ENCODE measurements around the gene FRMD8.

The FRMD8 gene

DNA sequence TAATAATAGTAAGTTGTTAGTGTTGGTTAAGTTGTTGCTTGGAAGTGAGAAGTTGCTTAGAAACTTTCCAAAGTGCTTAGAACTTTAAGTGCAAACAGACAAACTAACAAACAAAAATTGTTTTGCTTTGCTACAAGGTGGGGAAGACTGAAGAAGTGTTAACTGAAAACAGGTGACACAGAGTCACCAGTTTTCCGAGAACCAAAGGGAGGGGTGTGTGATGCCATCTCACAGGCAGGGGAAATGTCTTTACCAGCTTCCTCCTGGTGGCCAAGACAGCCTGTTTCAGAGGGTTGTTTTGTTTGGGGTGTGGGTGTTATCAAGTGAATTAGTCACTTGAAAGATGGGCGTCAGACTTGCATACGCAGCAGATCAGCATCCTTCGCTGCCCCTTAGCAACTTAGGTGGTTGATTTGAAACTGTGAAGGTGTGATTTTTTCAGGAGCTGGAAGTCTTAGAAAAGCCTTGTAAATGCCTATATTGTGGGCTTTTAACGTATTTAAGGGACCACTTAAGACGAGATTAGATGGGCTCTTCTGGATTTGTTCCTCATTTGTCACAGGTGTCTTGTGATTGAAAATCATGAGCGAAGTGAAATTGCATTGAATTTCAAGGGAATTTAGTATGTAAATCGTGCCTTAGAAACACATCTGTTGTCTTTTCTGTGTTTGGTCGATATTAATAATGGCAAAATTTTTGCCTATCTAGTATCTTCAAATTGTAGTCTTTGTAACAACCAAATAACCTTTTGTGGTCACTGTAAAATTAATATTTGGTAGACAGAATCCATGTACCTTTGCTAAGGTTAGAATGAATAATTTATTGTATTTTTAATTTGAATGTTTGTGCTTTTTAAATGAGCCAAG lies 38.9 kb downstream of the FRMD8 start:
- DNase-seq: peak; percentile 72

DNA sequence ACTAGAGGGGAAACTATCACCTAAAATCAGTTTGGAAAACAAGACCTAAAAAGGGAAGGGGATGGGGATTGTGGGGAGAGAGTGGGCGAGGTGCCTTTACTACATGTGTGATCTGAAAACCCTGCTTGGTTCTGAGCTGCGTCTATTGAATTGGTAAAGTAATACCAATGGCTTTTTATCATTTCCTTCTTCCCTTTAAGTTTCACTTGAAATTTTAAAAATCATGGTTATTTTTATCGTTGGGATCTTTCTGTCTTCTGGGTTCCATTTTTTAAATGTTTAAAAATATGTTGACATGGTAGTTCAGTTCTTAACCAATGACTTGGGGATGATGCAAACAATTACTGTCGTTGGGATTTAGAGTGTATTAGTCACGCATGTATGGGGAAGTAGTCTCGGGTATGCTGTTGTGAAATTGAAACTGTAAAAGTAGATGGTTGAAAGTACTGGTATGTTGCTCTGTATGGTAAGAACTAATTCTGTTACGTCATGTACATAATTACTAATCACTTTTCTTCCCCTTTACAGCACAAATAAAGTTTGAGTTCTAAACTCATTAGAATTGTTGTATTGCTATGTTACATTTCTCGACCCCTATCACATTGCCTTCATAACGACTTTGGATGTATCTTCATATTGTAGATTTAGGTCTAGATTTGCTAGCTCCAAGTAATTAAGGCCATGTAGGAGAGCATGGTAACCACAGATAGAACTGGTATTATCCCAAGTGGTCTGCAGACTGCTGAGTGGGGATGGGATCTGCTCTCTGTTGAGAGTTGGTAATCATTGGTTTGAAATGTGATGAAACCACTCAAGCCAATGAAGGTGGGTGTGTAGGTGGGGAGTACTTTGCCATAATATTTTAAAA lies 39.8 kb downstream of the FRMD8 start:
- peak; percentile 89 for DNase-seq

- peak; percentile 66 for DNase-seq
Observed at GRCh38 chr11:65426839-65427690, 40.6 kb downstream of the FRMD8 start.

GRCh38 chr11:65427691-65428577 lies 41.5 kb downstream of the FRMD8 start:
- DNase-seq: peak; percentile 71

GRCh38 chr11:65428578-65429067 lies 42.2 kb downstream of the FRMD8 start:
- DNase-seq: peak; percentile 58

DNA sequence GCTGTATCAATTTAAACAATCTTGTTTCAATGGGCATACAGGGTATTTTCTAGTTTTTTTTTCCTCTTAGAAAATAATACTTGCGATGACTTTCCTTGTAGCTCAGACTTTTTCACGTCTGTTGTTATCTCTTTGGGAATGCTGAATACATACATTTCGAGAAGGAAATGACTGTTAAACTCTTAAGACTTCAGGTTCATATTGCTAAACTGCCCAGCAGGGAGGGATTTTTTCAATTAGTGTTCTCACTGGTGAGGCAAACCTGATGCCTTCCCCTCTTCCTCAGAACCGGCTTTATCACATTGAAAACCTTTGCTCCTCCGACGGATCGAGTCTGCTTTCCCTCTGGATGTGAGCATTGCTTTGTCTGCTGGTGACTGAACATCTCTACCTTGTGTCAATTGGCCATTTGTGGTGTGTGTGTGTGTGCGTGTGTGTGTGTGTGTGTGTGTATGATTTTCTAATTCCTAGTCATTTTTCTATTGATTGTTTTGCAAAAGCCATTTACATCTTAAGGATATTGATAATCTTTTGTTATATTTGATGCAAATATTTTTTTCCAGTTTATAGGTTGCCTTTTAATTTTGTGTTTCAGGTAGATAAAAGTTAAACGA lies 42.7 kb downstream of the FRMD8 start:
- peak; percentile 71 for DNase-seq

DNA sequence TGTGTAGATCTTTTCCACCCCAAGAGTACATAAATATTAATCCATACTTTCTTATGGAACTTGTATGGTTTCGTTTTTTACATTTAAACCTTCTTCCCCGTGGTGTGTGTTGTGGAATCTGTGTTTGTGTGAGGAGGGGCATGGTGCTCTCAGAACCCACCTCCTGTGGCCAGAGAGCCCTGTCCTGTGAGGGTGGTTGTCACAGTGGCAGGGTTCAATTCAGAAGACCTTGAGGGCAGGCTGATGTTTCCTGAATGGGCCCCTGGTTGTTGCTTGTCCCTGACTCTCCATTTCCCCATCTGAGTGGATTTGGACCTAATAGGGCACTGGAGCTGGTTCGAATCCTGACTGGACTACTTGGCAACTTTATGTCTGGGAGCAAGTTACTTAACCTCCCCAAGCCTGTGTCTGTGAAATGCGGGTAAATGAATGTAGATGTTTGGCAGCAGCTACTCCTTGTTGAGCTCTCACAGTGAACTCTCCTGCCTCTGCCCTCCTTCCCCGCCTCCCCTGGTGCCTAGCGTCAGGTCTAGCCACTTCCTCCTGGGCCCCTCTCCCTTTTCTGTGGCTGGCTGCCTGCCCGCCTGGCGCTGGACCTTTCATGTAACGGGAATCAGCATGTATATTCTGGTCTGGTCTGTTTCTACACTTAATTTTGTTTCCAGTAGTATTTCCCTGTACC lies 43.4 kb downstream of the FRMD8 start:
- DNase-seq: peak; percentile 71

DNA sequence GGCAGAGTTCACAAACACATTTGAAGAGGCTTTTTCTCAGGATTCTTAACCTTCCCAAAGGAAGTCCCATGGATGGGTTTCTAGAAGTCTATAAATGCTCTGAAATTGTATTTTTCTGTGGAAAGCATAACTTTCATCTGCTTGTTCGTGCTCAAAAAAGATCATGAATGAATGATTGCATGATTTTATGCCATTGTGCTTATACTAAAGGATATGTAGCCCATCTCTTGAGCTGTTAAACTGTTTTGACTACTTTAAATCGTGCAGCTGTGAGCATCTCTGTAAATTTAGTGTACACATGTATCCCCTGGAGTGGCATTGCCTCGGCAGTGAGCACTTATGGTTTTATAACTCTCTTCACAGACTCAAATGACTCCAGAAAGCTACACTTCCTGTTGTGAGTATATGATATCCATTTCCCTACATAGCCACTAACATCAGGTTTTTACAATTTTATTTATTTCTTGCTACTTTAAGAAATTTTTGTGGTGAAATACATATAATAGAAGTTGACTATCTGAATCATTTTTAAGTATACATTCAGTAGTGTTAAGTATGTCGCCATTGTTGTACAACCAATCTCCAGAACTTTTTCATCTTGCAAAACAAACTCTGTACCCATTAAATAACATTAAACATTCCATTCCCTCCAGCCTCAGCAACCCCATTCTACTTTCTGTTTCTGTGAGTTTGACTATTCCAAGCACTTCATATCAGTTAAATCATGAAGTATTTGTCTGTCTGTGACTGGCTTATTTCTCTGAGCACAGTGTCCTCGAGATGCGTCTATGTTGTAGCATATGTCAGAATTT lies 44.2 kb downstream of the FRMD8 start:
- peak; percentile 53 for DNase-seq

DNA sequence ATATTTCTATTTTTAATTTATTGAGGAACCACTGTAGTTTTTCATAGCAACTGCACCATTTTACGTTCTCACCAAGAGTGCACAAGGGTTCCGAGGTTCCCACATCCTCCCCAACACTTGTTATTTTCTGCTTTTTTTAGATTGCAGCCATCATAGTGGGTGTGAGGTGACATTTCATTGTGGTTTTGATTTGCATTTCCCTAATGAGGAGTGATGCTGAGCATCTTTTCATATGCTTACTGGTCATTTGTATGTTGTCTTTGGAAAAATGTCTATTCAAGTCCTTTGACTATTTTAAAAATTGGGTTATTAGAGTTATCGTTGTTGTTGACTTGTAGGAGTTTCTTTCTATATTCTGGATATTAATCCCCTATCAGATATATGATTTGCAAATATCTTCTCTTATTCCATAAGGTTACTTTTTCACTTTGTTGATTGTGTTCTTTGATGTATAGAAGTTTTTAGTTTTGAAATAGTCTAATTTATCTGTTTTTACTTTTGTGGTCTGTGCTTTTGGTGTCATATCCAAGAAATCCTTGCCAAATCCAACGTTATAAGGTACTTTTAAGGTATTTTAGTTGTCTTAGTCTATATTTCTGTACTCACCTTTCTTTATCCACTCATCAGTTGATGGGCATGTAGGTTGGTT lies 45.1 kb downstream of the FRMD8 start:
- no peak for DNase-seq

- no peak for DNase-seq
Observed at GRCh38 chr11:65432100-65432650, 45.7 kb downstream of the FRMD8 start.

DNA sequence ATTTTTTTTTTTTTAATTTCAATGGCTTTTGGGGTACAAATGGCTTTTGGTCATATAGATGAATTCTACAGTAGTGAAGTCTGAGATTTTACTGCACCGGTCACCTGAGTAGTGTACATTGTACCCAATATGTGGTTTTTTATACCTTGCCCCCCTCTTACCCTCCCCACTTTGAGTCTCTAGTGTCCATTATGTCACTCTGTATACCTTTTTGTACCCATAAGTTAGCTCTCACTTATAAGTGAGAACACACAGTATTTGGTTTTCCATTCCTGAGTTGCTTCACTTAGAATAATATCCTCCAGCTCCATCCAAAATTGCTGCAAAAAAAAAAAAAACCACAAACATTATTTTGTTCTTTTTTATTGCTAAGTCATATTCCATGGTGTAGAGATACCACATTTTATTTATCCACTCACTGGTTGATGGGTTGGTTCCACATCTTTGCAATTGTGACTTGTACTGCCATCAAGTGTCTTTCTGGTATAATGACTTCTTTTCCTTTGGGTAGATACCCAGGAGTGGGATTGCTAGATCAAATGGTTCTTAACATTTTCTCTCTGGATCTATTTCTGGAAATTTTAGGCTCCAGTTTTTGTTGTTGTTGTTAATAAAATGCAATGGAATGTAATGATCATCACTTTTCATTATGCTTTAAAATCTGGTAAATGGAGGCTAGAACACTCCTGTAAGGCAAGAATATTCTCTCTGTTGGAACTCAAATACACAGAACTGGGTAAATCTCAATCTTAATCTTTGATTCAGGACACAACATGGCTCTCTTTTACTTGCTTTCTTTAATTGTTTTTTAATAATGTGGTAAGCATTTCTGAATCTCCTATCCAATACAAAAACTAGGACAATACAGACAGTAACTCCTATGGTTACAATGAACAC lies 46.5 kb downstream of the FRMD8 start:
- peak; percentile 63 for DNase-seq

GRCh38 chr11:65433657-65434056 lies 47.2 kb downstream of the FRMD8 start:
- DNase-seq: no peak

GRCh38 chr11:65434057-65434666 lies 47.7 kb downstream of the FRMD8 start:
- no peak for DNase-seq

- no peak for DNase-seq
Observed at GRCh38 chr11:65434667-65435410, 48.4 kb downstream of the FRMD8 start.

DNA sequence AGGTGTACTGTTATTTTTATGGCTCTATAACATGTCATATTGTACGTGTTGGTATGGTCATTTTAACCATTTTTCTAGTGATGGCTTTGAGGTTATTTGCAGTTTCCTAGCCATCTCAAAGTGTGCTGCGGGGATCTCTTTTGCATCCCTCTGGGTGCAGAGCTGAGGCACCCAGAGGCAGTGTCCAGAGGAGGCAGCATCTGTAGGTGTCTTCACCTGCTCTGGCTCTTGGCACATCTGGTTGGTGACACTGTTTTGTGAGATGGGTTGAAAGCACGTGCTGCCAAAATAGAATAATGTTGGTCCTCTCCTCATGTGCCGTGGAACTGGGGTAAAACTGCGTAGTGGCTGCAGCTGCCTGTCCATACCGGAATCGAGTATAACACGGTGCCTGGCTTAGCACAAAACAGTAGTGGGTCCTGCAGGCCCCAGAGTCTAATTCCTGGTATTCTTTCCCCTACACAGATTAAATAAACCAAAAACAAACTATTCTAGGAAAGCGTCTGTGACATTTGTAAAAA lies 49.0 kb downstream of the FRMD8 start:
- DNase-seq: no peak

GRCh38 chr11:65435981-65436411 lies 49.6 kb downstream of the FRMD8 start:
- DNase-seq: no peak
